ENCODE data around the gene FAM227B.
"Not testable (repeated sequence)": the region's sequence is repeated elsewhere in the genome, so short reads cannot be mapped to it uniquely, and the experiment has no call there.

FAM227B gene

DNA sequence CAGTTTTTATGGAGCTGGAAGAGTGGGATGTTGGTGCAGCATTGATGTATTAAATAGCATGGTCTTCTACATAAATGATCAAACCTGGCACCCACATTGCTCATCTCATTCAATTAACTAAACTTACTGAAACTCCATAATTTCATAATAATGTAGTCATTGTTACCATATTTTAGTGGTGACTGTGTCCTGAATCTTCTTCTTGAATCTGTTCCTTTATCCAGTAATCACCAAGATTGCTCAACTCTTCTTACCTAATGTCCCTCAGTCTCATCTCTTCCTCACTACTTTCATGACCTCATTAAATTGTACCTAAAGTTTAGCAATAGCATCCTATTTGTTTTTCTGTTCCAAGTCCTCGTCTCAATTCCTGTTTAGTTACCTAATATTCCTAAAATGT, 127.8 kb downstream of the FAM227B start:
- no peak for DNase-seq (ENCODE audit: low spot score)

DNA sequence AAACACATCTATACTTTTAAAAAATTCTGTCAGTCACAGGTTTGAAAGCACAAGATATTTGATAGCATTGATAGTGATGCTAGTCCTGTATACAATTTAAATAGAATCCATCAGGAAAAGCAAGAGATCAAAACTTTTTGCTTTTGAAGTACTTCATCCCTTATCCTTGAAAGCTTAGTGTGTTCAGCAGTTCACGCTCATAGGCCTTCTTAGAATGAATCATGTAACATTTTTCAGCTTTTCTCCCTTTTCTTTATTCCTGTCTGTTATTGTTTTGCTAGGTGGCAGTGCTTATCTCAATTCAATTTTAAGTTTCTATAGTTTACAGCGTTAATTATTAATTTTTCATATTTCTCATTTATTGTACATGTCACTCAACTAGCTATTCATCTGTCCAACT, 128.5 kb downstream of the FAM227B start:
- DNase-seq (ENCODE audit: low spot score), result no peak

DNA sequence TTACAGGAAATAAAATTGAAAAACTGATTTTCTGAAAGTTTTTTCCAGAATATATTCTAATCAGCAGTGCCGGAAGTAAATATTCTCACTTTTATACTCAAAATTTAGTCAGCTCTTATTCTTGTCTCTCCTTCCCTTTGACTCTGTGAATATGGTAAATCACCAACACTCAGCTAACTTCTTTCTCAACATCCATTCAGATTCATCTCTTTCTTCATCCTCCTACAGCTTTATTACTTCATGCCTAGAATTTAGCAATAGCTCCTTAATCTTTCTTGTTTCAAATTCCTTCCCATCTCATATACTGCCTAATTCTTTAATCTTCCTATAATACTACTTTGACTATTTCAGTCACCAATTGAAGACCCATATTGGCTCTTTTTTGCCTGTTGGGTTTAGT, 129.7 kb downstream of the FAM227B start:
- DNase-seq (ENCODE audit: low spot score), result no peak

GRCh38 chr15:49485401-49485800, 135.2 kb downstream of the FAM227B start:
- not testable (repeated sequence) for DNase-seq (ENCODE audit: low spot score)

GRCh38 chr15:49478982-49479381, 141.6 kb downstream of the FAM227B start:
- not testable (repeated sequence) for DNase-seq (ENCODE audit: low spot score)

DNA sequence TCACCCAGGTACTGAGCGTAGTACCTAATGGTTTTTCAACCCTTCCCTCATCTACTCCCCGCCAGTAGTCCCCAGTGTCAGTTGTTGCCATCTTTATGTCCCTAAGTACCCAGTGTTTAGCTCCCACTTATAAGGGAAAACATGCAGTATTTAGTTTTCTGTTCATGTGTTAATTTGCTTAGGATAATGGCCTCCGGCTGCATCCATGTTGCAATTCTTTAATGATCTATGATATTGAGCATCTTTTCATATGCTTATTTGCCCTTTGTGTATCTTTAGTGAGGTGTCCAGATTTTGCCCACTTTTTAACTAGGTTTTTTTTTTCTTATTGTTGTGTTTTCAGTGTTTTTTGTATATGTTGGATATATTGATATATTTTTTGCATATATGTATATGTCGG, 142.6 kb downstream of the FAM227B start:
- DNase-seq (ENCODE audit: low spot score), result not testable (repeated sequence)

DNA sequence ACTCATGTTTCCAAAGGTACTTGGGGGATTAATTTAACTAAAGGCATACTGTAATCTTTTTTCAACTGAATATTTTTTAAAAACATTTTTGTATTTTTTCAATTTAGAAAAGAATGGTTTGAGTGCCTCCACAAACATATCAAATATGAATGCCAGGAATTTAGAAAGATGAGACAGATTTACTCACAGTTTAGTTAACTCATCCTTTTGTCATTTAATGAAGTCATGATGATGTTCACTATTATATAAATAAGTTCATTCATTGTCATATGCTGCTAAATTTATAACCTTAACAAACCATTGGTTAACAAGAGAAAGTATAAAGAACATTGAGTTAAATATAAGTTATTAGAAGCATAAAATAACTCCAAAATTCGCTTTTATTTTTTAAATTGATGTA, 147.6 kb downstream of the FAM227B start:
- no peak for DNase-seq (ENCODE audit: low spot score)

DNA sequence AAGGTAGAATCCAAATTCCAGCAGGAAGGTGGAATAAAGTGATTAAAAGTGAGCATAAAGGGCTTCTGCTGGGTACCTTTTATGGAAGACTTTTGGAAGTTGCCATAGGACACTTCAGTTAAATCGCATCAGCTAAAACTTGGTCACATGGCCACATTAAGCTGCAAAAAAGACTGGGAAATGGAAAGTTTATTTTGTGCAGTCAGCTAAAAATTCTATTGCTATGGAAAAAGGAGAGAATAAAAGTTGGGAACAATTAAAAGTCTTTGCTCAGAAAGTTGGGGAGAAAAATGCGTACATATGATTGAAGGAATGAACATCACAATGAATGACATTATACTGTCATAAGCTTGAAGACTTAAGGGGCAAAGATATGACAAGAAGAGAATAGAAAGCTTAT, 148.3 kb downstream of the FAM227B start:
- DNase-seq (ENCODE audit: low spot score), result no peak

DNA sequence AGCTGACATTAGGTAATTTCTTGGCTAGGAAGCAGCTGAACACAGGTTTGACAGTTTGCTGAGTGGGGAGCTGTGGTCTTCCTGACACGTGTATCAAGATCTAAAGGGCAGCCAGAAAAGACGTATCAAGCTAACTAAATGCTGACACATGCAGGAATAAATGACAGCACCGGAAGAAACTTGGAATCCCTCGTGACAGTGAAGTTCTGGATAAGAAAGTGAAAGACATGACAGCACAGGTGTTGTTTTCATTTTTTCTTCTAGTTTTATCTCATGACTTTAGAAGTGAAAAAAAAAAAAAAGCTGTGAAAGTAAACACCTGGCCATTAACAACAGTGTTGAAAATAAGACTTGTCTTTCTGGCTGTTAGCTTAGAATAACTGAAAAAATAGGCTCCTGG, 148.9 kb downstream of the FAM227B start:
- DNase-seq (ENCODE audit: low spot score), result no peak

DNA sequence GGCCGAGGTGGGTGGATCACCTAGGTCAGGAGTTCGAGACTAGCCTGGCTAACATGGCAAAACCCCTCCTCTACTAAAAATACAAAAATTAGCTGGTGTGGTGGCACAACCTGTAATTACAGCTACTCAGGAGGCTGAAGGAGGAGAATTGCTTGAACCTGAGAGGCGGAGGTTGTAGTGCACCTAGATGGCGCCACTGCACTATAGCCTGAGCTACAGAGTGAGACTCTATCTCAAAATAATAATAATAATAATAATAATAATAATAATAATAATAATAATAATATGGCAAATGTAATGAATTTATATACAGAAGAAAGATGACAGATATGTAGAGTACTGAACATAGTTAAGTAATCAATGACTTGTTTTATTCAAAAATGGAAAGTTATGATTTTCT, 149.4 kb downstream of the FAM227B start:
- not testable (repeated sequence) for DNase-seq (ENCODE audit: low spot score)

GRCh38 chr15:49468481-49468839, 152.2 kb downstream of the FAM227B start:
- no peak for DNase-seq (ENCODE audit: low spot score)

DNA sequence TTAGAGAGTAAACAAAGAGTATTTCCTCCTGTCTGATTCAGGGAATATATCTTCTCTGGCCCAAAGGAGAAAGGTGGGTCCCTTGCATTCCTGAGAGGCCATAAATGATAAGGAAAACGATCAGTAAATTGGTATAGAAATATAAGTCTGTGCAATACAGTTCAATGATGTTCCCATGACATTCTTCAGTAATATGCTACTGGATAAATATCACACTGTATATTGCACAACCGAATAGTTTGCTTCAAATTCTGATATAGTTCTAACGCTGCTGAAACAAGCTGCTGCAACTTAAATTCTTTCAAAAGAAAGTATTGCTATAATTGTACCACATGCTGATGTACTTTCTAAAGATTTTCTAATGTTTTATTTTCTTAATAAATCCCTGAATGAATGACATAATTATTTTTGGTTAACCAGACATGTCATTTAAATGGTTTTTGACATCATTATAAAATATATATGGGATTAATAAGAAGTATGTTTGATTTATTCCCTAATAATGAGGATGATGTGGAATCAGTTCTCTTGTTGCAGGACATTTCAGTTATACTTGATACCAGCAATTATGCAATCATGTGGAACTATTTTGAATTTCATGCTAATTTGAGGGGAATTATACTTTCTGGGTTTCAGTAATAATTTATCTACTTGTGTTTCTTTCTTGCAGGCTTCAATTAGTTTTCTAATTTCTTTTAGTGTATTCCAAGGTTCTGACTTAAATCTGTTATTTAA, 152.7 kb downstream of the FAM227B start:
- DNase-seq (ENCODE audit: low spot score), result no peak

GRCh38 chr15:49466119-49466518, 154.5 kb downstream of the FAM227B start:
- no peak for DNase-seq (ENCODE audit: low spot score)

- no peak for DNase-seq (ENCODE audit: low spot score)
These were observed 156.1 kb downstream of the FAM227B start for GRCh38 chr15:49464522-49464921.

DNA sequence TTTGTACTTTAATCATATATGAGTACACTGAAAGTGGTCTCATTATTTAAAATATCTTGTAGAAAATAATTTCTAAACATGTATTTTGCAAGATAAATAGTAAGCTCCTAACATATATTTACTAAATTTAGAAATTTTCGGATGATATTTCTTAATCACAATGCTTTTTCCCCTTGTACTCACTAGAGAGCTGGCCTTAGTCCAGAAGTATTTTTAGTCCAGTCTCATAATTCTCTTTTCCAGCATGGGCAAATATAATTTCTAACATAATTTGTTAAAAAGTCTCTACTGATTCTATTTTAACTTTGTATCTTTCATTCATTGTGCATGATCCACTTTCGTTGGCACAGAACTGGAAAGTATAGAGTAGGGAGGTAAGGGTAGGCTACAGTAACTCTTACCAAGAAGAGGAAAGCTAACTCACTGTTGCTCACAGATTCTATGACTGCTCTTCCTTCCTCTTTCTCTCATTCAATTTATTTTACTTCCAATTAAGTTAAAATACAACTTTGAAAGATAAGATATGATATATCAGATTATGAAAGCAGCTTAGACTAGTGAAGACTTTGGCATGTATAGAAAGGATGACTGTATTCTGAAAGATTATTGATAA, 158.3 kb downstream of the FAM227B start:
- DNase-seq (ENCODE audit: low spot score), result no peak

GRCh38 chr15:49460411-49460941, 160.1 kb downstream of the FAM227B start:
- DNase-seq (ENCODE audit: low spot score), result no peak

DNA sequence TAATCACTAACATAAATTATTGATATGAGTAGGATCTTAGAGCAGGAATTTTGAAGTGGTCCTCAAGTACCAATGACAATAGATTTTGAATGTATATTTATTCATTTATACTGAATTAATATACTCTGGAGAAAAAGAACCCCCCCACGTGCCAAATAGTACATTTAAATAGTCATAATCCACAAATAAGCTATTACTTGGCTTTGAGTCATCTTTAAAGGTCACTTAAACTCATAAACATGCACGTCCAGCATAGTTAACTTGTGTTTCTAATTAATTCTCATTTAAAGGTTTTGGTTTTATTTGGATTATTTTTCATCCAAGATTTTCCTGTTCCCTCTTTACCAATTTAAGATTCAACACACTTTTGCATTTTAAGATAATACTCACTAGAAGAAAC, 162.5 kb downstream of the FAM227B start:
- DNase-seq (ENCODE audit: low spot score), result no peak

DNA sequence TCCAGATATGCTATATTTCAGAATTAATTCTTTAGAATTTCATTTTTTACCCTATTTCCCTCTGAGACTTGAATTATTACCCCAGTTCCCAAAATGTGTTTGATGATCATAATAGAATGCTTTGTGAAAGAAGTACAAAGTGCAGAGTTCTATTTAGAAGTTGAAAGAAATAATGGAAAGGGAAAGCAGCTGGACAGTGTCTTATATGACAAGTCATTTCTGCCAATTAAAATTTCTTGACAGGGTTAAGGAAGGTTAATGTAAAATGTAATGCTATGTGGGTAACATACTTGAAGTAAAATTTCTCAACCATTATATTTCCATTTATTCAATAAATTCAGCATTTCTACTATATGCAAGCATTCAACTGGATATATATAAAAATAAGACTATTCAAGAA, 164.5 kb downstream of the FAM227B start:
- DNase-seq (ENCODE audit: low spot score), result no peak

DNA sequence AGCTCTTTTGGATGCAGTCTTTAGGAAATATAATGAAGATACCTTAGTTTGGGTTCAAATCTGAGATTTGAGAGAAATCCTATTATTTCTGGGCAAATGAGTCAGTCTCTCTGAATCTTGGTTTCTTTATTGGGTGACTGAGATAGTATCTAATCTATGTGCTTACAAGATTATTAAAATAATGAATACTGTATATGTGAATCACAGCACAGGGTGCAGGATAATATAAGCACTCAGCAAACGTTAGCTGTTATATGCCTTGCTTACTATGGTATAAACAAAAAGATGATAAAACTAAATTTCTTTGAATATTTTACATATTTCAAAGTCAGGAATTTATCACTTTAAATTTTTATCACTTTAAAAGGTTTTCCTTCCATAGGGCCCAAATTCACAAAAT, 168.0 kb downstream of the FAM227B start:
- DNase-seq (ENCODE audit: low spot score), result no peak

DNA sequence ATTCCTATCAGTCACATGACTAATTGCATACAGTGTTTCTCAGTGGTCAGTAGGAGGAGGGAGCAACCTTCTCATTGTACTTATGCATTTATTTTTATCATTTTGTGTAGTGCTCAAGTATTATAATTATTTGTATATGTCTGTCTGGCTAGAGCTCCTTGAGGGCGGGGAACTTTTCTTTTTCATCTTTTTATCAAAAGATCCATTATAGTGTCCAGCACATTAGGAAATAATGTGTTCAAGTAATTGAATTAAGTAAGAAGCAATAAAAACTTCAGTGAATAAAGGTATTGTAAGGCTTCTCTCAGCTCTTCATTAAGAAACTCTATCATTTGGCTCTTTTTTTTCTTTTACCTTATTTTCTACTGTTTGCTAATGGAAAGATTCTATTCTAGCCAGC, 178.8 kb downstream of the FAM227B start:
- DNase-seq (ENCODE audit: low spot score), result no peak

DNA sequence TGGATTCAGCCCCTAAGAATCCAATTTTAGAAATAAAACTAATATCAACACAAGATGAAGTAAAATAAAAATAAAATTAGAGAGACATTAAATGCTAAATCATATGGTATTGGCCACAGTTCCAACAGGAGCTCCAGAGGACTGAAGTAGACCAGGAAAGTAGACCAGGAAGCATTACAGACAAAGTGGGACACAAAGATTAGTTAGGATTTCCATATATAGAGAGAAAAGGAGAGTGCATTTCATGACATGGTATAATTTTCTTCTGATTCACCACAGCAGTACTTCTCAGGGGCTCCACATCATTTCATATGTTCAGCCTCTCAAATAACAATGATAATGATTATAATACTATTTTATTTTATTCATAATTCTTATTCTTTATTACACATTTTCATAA, 179.3 kb downstream of the FAM227B start:
- DNase-seq (ENCODE audit: low spot score), result no peak

- DNase-seq (ENCODE audit: low spot score), result no peak
These were observed 180.8 kb downstream of the FAM227B start for GRCh38 chr15:49439678-49440395.

DNA sequence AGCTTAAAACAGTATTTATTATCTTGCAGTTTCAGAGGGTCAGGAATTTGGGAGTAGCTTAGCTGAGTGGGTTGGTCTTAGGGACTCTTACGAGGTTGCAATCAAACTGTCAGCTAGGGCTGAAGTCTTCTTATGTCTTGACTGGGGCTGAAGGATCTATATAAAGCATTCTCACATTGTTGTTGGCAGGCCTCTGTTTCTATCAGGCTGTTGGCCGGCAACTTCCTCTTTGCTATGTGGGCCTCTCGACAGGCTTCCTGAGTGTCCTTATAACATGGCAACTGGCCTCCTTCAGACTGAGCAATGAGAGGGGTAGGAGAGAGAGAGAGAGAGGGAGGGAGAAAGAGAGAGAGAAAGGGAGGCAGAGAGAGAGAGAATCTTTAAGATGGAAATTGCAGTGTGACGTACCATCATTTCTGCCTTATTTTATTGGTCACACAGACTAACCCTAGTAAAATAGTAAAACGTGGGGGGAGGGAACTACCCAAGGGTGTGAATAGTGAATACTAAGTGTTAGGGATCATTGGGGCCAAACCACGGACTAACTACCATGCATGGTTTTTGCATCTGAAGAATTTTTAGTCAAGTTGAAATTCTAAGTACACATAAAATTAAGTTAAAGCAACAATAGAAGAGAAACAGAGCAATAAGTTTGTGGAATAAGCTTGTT, 181.5 kb downstream of the FAM227B start:
- no peak for DNase-seq (ENCODE audit: low spot score)

Data from cerebellar cortex (tissue), 1 donor.